NT2/D1 (cell line): Measurements from ENCODE around the gene TMEM63B.
A peak's percentile ranks its signal among the peaks of the same experiment; 100 is the strongest.
"Not testable (repeated sequence)": the region's sequence is repeated elsewhere in the genome, so short reads cannot be mapped to it uniquely, and the experiment has no call there.

ENCODE experiments used
- DNase-seq: peaks from one replicate; pipeline ENCODE4 v3.0.0-alpha.2; 2011; ENCODE audit warnings: low read depth, low spot score
- H3K27me3 ChIP-seq: 2 replicates; pipeline ENCODE4 v1.6.0; 2011; ENCODE audit warnings: mild to moderate bottlenecking; ENCODE audit not compliant: insufficient read length, insufficient read depth
- H3K36me3 ChIP-seq: 2 replicates; pipeline ENCODE4 v1.6.1; 2011; ENCODE audit warnings: mild to moderate bottlenecking, low read length, mixed read lengths; ENCODE audit not compliant: insufficient read depth, insufficient read length
- H3K4me1 ChIP-seq: 2 replicates; pipeline ENCODE4 v1.5.1; 2011; ENCODE audit not compliant: insufficient read depth, insufficient read length
- H3K4me3 ChIP-seq: 2 replicates; pipeline ENCODE4 v1.5.1; 2011; ENCODE audit warnings: low read depth; ENCODE audit not compliant: insufficient read length
- H3K9ac ChIP-seq: 2 replicates; pipeline ENCODE4 v1.6.0; 2011; ENCODE audit warnings: low read depth; ENCODE audit not compliant: insufficient read length
- H3K9me3 ChIP-seq: 2 replicates; pipeline ENCODE4 v1.5.1; 2011; ENCODE audit warnings: mild to moderate bottlenecking, low read length; ENCODE audit not compliant: insufficient read depth
- SUZ12 ChIP-seq: IDR thresholded peaks from 2 replicates; pipeline ENCODE4 v1.6.1; 2011; ENCODE audit not compliant: insufficient read length, insufficient read depth; ENCODE audit errors: extremely low read depth
- YY1 ChIP-seq: IDR thresholded peaks from 2 replicates; pipeline ENCODE4 v1.6.1; 2011; ENCODE audit not compliant: insufficient read length, insufficient read depth
- ZNF274 ChIP-seq: IDR thresholded peaks from 2 replicates; pipeline ENCODE4 v1.6.1; 2011; ENCODE audit warnings: mild to moderate bottlenecking, low read depth, low read length

Gene TMEM63B

GRCh38 chr6:44133981-44134711 is 6.8 kb downstream of the TMEM63B start:
- H3K4me1 ChIP-seq: peaks cover 11% of the 10 kb centered on the region
- no peaks in the 10 kb centered on the region for H3K27me3 ChIP-seq
- no peak overlapping the region for H3K4me3 ChIP-seq
- no peak for TF ChIP-seq YY1
- H3K36me3 ChIP-seq: peaks cover 18% of the 10 kb centered on the region
- no peak overlapping the region for H3K9ac ChIP-seq
- no peak for DNase-seq
- H3K9me3 ChIP-seq: no peaks in the 10 kb centered on the region

DNA sequence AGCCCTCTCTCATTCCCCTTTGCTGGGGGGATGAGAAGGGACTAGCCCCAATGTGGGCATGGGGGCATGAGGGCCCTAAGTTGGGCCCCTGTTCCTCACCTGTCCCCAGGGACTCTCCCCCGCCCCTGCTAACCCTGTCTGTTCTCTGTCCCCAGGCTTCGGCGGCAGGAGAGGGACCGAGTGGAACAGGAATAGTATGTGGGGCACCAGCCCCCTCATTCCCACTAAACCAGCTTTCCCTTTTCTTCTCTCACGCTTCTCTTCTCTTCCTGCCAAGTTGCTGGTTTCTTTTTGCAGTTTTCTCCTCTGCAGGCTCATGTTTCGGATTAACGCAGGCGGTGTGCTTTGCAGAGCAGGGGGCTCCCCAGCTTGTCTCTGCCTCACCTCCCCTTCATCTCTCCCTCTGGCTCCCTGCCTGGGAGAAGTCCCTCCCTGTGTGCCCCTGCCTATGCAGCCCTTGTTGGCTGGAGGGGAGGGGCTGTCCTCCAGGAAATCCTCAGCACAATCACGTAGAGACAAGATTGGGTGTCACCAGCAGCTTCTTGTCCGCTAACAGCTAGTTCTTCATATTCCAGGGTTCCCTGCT is 7.9 kb downstream of the TMEM63B start:
- no peaks in the 10 kb centered on the region for H3K9me3 ChIP-seq
- no peak for DNase-seq
- peaks cover 13% of the 10 kb centered on the region for H3K4me1 ChIP-seq
- TF ChIP-seq SUZ12: no peak
- TF ChIP-seq ZNF274: no peak
- TF ChIP-seq YY1: no peak
- peaks cover 27% of the 10 kb centered on the region for H3K36me3 ChIP-seq
- H3K4me3 ChIP-seq: no peak overlapping the region
- no peak overlapping the region for H3K9ac ChIP-seq
- H3K27me3 ChIP-seq: no peaks in the 10 kb centered on the region

- no peak overlapping the region for H3K4me3 ChIP-seq
- H3K36me3 ChIP-seq: peaks cover 33% of the 10 kb centered on the region
- H3K4me1 ChIP-seq: peaks cover 13% of the 10 kb centered on the region
- no peak for DNase-seq
- no peaks in the 10 kb centered on the region for H3K27me3 ChIP-seq
- H3K9ac ChIP-seq: no peak overlapping the region
- TF ChIP-seq ZNF274: no peak
- no peak for TF ChIP-seq SUZ12
- TF ChIP-seq YY1: no peak
- H3K9me3 ChIP-seq: no peaks in the 10 kb centered on the region
Observed at GRCh38 chr6:44135875-44136274, 8.5 kb downstream of the TMEM63B start.

DNA sequence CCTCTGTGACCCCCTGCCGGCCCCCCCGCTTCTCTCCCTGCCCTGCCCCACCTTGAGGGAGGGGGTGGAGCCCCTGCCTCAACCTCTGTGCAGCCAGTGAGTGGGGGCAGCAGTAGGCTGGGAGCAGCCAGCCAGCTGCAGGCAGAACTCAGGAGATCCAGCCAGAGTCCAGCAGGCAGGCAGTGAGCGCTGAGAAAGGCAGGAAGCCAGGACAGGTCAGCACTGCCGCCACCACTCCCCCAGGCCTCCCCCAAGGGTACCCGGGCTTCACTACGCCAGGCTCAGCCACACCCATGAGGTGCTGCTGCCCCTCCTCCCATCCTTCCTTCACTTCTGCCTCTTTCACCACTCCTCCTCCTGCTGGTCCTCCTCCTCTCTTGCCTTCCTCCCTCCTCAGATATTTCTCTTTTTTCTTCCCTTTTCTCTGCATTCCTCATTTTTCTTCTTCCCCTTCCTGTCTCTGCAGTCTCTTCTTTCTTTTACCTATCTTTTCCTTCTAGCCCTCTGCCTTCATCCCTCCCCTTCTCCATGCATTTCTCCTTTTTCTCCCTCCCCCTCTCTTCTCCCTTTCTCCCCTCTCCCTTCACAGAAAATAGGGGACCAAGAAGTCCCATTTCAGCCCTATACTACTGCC is 11.5 kb downstream of the TMEM63B start:
- no peaks in the 10 kb centered on the region for H3K9me3 ChIP-seq
- H3K4me1 ChIP-seq: peaks cover 7% of the 10 kb centered on the region
- no peak overlapping the region for H3K4me3 ChIP-seq
- DNase-seq: no peak
- H3K9ac ChIP-seq: peak overlapping the region; percentile 8
- TF ChIP-seq ZNF274: no peak
- TF ChIP-seq YY1: no peak
- no peak for TF ChIP-seq SUZ12
- peaks cover 50% of the 10 kb centered on the region for H3K36me3 ChIP-seq
- H3K27me3 ChIP-seq: no peaks in the 10 kb centered on the region

DNA sequence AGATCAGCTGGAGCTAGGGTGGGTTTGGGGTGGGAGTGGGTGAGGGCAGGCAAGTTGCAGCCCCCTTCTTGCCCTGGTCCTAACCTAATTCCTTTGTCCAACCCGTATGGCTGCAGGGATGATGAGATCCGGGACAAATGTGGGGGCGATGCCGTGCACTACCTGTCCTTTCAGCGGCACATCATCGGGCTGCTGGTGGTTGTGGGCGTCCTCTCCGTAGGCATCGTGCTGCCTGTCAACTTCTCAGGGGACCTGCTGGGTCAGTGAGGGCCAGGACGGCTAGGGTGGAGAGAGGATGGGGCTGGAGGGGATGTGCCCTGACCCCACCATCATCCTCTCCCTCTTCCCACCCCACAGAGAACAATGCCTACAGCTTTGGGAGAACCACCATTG is 12.0 kb downstream of the TMEM63B start:
- Histone ChIP-seq H3K27me3 (no peaks in the 10 kb centered on the region), H3K4me3 (no peak overlapping the region), H3K4me1 (peaks cover 7% of the 10 kb centered on the region), H3K36me3 (peaks cover 54% of the 10 kb centered on the region), H3K9ac (no peak overlapping the region), H3K9me3 (no peaks in the 10 kb centered on the region)
- DNase-seq: no peak
- TF ChIP-seq ZNF274: no peak
- no peak for TF ChIP-seq SUZ12
- no peak for TF ChIP-seq YY1

- TF ChIP-seq YY1 (no peak), SUZ12 (no peak), ZNF274 (no peak)
- H3K9ac ChIP-seq: no peak overlapping the region
- H3K9me3 ChIP-seq: no peaks in the 10 kb centered on the region
- peaks cover 4% of the 10 kb centered on the region for H3K4me1 ChIP-seq
- no peak for DNase-seq
- peaks cover 47% of the 10 kb centered on the region for H3K36me3 ChIP-seq
- H3K4me3 ChIP-seq: no peak overlapping the region
- H3K27me3 ChIP-seq: no peaks in the 10 kb centered on the region
Observed at GRCh38 chr6:44142835-44143234, 15.5 kb downstream of the TMEM63B start.

DNA sequence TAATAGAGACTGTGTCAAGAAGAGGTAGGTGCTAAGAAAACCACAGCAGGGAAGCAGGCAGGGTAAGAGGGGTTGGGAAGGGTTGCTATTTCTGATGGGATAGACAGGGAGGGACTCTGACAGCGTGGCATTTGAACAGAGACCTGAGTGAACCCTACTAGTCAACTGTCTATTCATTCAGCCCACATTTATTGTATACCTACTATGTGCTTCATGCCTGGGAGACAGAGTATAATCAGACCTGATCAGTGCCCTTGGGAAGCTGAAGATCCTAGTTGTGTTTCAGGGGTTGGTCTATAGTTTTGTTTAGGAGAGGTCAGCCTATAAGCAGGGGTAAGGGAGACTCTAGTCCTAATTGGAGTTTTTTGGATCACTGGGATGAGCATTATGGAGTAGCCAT is 16.4 kb downstream of the TMEM63B start:
- H3K4me3 ChIP-seq: no peak overlapping the region
- no peak overlapping the region for H3K9ac ChIP-seq
- no peak for DNase-seq
- peaks cover 55% of the 10 kb centered on the region for H3K36me3 ChIP-seq
- no peaks in the 10 kb centered on the region for H3K27me3 ChIP-seq
- no peaks in the 10 kb centered on the region for H3K9me3 ChIP-seq
- TF ChIP-seq YY1: no peak
- peaks cover 2% of the 10 kb centered on the region for H3K4me1 ChIP-seq

DNA sequence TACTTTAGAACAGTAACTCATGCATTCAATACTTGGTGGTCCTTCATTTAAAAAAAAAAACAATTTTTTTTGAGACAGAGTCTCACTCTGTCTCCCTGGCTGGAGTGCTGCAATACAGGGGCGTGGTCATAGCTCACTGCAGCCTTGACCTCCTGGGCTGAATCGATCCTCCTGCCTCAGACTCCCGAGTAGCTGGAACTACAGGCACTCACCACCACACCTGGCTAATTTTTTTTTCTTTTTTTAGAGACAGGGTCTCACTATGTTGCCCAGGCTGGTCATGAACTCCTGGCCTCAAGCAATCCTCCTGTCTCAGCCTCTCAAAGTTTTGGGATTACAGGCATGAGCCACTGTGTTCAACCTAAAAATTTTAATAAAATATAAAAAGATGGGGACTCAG is 17.2 kb downstream of the TMEM63B start:
- H3K9me3 ChIP-seq, H3K4me1 ChIP-seq, H3K9ac ChIP-seq, H3K27me3 ChIP-seq, H3K4me3 ChIP-seq, DNase-seq: not testable (repeated sequence)
- H3K36me3 ChIP-seq: peaks cover 58% of the 10 kb centered on the region
